ENCODE measurements around the gene RASSF3.

RASSF3 gene

DNA sequence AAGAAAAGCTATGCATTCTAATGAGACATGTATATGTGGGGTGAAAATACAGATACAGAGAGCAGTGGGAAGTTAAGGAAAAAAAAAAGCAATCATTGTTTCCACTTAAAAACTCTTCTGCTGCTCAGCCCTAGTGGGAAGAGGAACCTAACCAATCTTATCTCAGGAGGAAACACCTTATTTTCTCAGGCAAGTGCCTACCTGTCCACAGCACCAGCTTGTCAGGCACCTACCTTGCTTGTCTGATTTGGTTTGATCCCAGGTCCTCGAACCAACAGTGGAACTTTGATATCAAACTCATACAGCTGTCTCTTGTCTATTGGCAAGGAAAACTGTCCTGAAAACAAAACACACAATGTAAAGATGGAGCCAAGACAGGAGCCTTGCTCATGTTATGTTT, 126.5 kb downstream of the RASSF3 start:
- DNase-seq, result no peak

DNA sequence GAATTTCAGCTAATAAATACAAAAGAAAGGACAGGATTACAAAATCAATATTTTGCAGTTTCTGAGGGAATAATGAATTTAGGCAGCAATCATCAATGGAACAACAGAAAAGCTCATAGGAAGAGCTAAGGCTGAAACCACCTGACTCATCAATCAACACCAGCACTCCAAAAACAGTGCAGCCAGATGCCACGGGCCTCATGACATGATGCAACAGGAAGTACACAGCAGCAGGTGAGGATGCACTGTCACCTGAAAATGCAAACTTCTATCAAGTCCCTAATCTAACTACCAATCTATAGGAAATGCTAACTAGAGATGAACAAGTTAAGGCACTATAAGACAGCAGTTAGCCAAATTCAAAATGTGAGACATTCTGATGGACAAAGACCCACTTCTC, 127.2 kb downstream of the RASSF3 start:
- no peak for DNase-seq

DNA sequence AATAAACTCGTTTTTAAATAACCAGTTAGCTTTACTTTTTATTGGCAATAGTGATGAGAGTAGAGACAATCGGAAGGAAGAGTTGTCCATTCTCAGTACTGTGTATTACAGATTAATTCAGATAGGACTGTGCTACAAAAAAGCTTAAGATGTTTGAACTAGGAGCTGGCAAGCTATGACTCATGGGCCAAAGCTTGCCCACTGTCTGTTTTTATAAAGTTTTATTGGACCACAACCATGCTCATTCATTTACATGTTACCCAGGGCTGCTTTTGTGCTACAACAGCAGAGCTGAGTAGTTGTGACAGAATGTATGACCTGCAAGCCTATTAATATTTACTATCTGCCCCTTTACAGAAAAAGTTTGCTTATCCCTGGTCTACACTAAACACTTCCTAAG, 129.5 kb downstream of the RASSF3 start:
- no peak for DNase-seq

DNA sequence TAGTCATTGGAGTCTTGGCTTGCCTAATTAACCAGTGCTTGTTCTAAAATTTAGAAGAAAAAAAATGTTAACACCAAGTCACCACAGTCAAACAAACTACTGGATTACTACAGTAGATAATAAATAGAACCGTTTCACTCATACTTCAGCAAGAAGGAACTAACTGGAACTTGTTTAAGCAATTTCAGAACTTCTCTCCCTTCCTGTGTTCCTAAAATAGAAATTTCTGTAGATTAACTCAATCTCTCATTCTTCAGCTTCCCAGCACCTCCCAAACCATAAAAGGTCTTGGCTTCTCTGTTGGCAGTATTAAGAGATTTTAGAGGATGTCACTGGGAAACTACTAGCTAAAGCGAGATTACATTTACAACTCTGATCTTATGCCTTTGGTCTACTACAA, 130.4 kb downstream of the RASSF3 start:
- no peak for DNase-seq

DNA sequence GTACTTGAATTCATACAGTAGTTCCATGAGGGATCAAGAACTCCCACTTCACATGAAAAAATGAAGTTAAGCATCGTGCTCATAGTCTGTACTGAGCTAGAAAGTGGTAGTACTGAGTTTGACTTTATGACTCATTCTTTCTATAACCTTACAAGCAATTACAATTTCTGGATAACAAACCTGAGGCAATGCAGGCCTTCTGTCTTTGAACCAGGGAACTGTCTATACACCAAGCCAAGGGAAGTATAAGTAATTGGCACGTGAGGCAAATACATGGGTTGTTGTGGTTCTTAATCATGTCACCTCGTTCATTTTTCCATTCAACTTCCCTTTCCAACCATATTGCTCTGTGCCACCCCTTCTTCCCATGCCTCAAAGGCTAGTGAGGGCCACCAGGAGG, 132.1 kb downstream of the RASSF3 start:
- DNase-seq, result no peak

DNA sequence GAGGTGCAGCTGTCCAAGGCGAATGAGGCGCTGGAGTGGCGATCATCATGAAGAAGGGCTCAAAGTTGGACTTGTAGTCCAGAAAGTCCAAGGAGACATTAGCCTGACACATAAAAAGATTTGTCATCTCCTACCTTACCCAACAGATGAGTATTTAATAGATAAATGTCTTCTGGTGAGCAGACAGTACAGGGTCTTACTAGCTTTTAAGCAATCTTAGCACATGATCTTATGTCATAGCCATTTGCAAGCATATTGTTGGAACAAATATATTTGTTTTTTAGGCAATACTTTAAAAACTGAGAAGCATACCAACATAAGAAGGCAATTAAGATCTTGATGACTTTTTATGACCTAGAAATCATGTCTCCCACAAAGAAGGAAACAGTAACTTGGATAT, 132.9 kb downstream of the RASSF3 start:
- no peak for DNase-seq

DNA sequence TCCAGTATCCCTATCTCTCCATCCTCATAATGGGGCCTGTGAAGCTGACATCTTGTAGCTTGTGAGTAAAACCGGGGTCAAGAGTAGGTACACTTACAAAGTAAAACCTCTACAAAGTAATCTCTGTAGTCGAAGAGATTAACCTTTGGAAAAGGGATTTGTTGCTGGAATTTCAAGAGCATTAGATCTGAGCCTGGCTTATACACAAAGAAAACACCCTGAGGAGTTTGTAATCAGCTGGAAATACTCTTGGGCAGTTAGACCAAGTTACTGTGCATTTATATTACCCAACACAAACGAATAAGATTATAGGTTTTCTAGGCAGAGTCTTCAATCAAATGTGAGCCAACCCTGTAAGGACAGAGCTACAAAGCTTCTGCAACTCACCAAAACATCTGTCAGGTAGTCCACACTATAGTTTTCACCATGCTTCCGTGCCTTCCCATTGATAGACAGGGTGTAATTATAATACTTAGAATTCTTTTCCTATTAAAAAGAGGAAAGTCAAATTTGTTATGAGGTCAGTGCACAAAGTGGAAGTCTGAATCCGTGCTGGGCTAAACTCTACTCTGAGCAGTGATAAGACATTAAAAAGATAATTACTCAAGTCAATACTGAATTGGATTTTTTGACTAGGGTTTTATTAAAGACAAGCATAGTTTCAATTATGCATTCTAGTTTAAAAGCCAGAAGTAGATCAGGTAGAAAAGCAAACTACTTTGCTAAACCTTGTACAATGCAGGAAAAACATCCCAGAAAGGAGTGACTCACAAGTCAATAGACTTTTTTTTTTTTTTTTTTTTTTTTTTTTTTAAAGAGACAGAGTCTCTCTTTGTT, 134.3 kb downstream of the RASSF3 start:
- no peak for DNase-seq

DNA sequence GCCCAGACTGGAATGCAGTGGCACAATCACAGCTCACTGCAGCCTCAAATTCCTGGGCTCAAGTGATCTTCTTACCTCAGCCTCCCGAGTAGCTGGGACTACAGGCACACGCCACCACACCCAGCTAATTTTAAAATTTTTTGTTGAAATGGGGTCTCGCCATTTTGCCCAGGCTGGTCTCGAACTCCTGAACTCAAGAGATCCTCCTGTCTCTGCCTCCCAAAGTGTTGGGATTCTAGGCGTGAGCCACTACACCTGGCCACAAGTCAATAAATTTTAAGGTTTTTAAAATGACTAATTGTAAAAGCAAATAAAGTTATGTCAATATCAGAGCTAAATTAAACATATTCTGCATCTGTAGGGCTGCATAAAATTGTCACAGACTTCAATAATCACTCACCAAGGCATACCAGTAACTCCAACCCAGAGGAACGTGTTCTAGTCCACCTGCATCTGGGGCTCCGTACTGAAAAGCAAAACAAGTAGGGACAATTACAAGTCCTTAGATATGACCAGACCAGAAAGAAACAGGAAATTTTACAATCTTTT, 135.0 kb downstream of the RASSF3 start:
- no peak for DNase-seq

DNA sequence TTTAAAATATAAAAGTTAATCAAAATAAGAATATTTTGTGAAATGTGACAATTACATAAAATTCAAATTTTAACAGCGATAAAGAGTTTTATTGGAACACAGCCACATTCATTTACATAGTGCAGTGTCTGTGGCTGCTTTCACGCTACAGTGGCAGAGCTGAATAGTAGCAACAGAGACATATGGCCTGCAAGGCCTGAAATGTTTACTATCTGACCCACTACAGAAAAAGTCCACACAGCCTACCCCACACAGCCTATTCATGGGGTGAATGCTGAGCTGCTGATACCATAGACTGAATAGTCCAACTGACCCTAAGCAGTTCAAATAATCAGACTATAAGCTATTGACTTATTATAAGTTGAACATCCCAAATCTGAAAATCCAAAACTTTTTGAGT, 135.7 kb downstream of the RASSF3 start:
- no peak for DNase-seq

DNA sequence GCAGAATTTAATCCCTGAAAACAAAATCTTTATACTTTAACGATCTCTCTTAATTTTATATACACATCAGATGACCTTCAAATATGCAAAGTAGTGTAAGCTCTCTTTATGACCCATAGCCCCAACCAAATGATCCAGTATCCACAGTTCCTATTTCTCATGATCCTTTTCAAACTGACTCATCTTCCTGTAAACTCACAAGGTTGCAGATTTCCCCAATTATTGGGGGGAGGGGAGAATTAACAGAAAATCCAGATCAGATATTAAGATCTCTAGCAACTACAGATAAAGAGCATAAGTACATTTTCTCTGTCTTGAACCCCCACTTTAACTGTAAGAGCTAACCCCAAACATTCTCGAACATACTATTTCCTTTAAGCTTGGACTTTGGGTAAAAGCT, 136.4 kb downstream of the RASSF3 start:
- no peak for DNase-seq

All from effector CD8-positive, alpha-beta T cell (primary cell).